Gastrocnemius medialis (tissue), 4 donors: Measurements from ENCODE around the gene DRD1.

Source experiments
- POLR2A ChIP-seq, 2 donors: fragments of 450-650 bp; IDR thresholded peaks; one replicate each; pipeline ENCODE4 v1.6.1; 2017; ENCODE audit warnings: antibody characterized with exemption in 2 of 2, mild to moderate bottlenecking in 2 of 2, moderate library complexity in 2 of 2
- TF ChIP-seq, protein P1 (sequence below), 5 experiments: fragments of 450-650 bp in 3 of 5; fragments of 200-600 bp in 2 of 5; sonication (generic) in 2 of 5; IDR thresholded peaks in 4 of 5; conservative IDR thresholded peaks in 1 of 5; 1 replicate in 4 of 5; 2 replicates in 1 of 5; pipeline ENCODE4 v1.5.1; 2016 to 2019; ENCODE audit warnings: antibody characterized with exemption in 5 of 5, mild to moderate bottlenecking in 3 of 5, moderate library complexity in 3 of 5

DNA sequence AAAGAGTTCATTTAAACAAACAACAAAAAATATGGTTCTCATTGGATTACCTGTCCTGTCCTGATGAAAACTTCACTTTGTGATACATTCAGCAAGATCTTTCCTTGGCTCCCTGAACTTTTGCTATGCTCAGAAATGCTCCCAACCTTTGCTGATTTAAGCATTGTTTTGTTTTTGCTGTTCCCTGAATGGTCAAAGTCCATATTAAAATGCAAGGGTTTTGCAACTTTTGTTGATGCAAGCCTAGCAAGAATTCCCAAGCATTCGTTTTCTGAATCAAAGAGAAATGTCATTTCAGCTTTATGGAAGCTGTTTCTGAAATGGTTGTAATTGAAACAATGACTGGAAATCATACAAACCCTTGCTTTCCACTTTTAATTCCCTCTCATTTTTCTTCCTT is 31.3 kb upstream of the DRD1 start:
- TF ChIP-seq, protein P1, sequence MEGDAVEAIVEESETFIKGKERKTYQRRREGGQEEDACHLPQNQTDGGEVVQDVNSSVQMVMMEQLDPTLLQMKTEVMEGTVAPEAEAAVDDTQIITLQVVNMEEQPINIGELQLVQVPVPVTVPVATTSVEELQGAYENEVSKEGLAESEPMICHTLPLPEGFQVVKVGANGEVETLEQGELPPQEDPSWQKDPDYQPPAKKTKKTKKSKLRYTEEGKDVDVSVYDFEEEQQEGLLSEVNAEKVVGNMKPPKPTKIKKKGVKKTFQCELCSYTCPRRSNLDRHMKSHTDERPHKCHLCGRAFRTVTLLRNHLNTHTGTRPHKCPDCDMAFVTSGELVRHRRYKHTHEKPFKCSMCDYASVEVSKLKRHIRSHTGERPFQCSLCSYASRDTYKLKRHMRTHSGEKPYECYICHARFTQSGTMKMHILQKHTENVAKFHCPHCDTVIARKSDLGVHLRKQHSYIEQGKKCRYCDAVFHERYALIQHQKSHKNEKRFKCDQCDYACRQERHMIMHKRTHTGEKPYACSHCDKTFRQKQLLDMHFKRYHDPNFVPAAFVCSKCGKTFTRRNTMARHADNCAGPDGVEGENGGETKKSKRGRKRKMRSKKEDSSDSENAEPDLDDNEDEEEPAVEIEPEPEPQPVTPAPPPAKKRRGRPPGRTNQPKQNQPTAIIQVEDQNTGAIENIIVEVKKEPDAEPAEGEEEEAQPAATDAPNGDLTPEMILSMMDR (IDR thresholded peaks at IDR 0.05 in 4 of 5, conservative IDR thresholded peaks at IDR 0.05 in 1 of 5), result no peak
- no peak for TF ChIP-seq POLR2A (IDR thresholded peaks at IDR 0.05)
